ENCODE results near the gene PTRHD1.
"Not testable (repeated sequence)": the region's sequence is repeated elsewhere in the genome, so short reads cannot be mapped to it uniquely, and the experiment has no call there.

The PTRHD1 gene

GRCh38 chr2:24822049-24822706, 29.0 kb upstream of the PTRHD1 start:
- DNase-seq (ENCODE audit: low spot score in 2 of 2) = no peak
- H3K36me3 Mint-ChIP-seq = peaks cover 92% of the 10 kb centered on the region
- H3K9me3 Mint-ChIP-seq = no peaks in the 10 kb centered on the region

GRCh38 chr2:24821433-24821891, 28.3 kb upstream of the PTRHD1 start:
- H3K36me3 Mint-ChIP-seq = peaks cover 98% of the 10 kb centered on the region
- ATAC-seq = no peak
- H3K9me3 Mint-ChIP-seq = no peaks in the 10 kb centered on the region
- H3K4me3 Mint-ChIP-seq = no peak overlapping the region
- no peak for DNase-seq (ENCODE audit: low spot score in 2 of 2)
- peaks cover 11% of the 10 kb centered on the region for H3K4me1 Mint-ChIP-seq
- peak overlapping the region; percentile 61 for H3K27ac Mint-ChIP-seq

More at GRCh38 chr2:24822049-24822706, 29.0 kb upstream of the PTRHD1 start:
- ATAC-seq = no peak
- Mint-ChIP-seq H3K4me1 (peaks cover 18% of the 10 kb centered on the region), H3K27ac (peak overlapping the region; percentile 61), H3K4me3 (no peak overlapping the region)

GRCh38 chr2:24820598-24821432, 27.6 kb upstream of the PTRHD1 start:
- DNase-seq (ENCODE audit: low spot score in 2 of 2) = no peak
- ATAC-seq = no peak
- H3K4me1 Mint-ChIP-seq = peaks cover 4% of the 10 kb centered on the region
- peaks cover 100% of the 10 kb centered on the region for H3K36me3 Mint-ChIP-seq
- no peak overlapping the region for H3K4me3 Mint-ChIP-seq
- H3K9me3 Mint-ChIP-seq = no peaks in the 10 kb centered on the region
- H3K27ac Mint-ChIP-seq = peak overlapping the region; percentile 61

- Mint-ChIP-seq H3K9me3 (no peaks in the 10 kb centered on the region), H3K27ac (peak overlapping the region; percentile 50), H3K4me1 (no peaks in the 10 kb centered on the region), H3K36me3 (peaks cover 100% of the 10 kb centered on the region), H3K4me3 (no peak overlapping the region)
- no peak for DNase-seq (ENCODE audit: low spot score in 2 of 2)
- no peak for ATAC-seq
Observed at GRCh38 chr2:24820175-24820513, 27.0 kb upstream of the PTRHD1 start.

GRCh38 chr2:24819442-24820174, 26.4 kb upstream of the PTRHD1 start:
- H3K9me3 Mint-ChIP-seq = no peaks in the 10 kb centered on the region
- H3K27ac Mint-ChIP-seq = peak overlapping the region; percentile 50
- peaks cover 100% of the 10 kb centered on the region for H3K36me3 Mint-ChIP-seq

GRCh38 chr2:24818721-24819167, 25.6 kb upstream of the PTRHD1 start:
- Mint-ChIP-seq H3K9me3 (no peaks in the 10 kb centered on the region), H3K36me3 (peaks cover 92% of the 10 kb centered on the region), H3K4me3 (no peak overlapping the region), H3K27ac (peak overlapping the region; percentile 50), H3K4me1 (no peaks in the 10 kb centered on the region)
- DNase-seq (ENCODE audit: low spot score in 2 of 2) (no peak), ATAC-seq (peak; percentile 63)

More at GRCh38 chr2:24819442-24820174, 26.4 kb upstream of the PTRHD1 start:
- ATAC-seq (no peak), DNase-seq (ENCODE audit: low spot score in 2 of 2) (no peak)
- no peak overlapping the region for H3K4me3 Mint-ChIP-seq
- no peaks in the 10 kb centered on the region for H3K4me1 Mint-ChIP-seq

- H3K36me3 Mint-ChIP-seq = peaks cover 86% of the 10 kb centered on the region
- H3K4me3 Mint-ChIP-seq = no peak overlapping the region
- H3K4me1 Mint-ChIP-seq = no peaks in the 10 kb centered on the region
- ATAC-seq = no peak
- peak overlapping the region; percentile 13 for H3K27ac Mint-ChIP-seq
- no peaks in the 10 kb centered on the region for H3K9me3 Mint-ChIP-seq
- DNase-seq (ENCODE audit: low spot score in 2 of 2) = no peak
Observed at GRCh38 chr2:24816884-24817283, 23.7 kb upstream of the PTRHD1 start.

- H3K4me1 Mint-ChIP-seq = no peaks in the 10 kb centered on the region
- no peak for ATAC-seq
- H3K36me3 Mint-ChIP-seq = peaks cover 86% of the 10 kb centered on the region
- H3K9me3 Mint-ChIP-seq = no peaks in the 10 kb centered on the region
- H3K4me3 Mint-ChIP-seq = no peak overlapping the region
- H3K27ac Mint-ChIP-seq = peak overlapping the region; percentile 13
- DNase-seq (ENCODE audit: low spot score in 2 of 2) = no peak
Observed at GRCh38 chr2:24816404-24816803, 23.2 kb upstream of the PTRHD1 start.

GRCh38 chr2:24815171-24815570, 22.0 kb upstream of the PTRHD1 start:
- ATAC-seq (no peak), DNase-seq (ENCODE audit: low spot score in 2 of 2) (no peak)
- H3K4me1 Mint-ChIP-seq = no peaks in the 10 kb centered on the region
- H3K27ac Mint-ChIP-seq = no peak overlapping the region
- no peaks in the 10 kb centered on the region for H3K9me3 Mint-ChIP-seq
- H3K4me3 Mint-ChIP-seq = no peak overlapping the region
- peaks cover 74% of the 10 kb centered on the region for H3K36me3 Mint-ChIP-seq

- no peaks in the 10 kb centered on the region for H3K9me3 Mint-ChIP-seq
- H3K36me3 Mint-ChIP-seq = peaks cover 69% of the 10 kb centered on the region
- peaks cover under 1% of the 10 kb centered on the region for H3K4me1 Mint-ChIP-seq
- no peak for ATAC-seq
- no peak for DNase-seq (ENCODE audit: low spot score in 2 of 2)
- no peak overlapping the region for H3K27ac Mint-ChIP-seq
- no peak overlapping the region for H3K4me3 Mint-ChIP-seq
Observed at GRCh38 chr2:24814516-24814915, 21.3 kb upstream of the PTRHD1 start.

- Mint-ChIP-seq H3K4me3 (no peak overlapping the region), H3K9me3 (no peaks in the 10 kb centered on the region), H3K27ac (no peak overlapping the region), H3K36me3 (peaks cover 69% of the 10 kb centered on the region), H3K4me1 (peaks cover 8% of the 10 kb centered on the region)
- DNase-seq (ENCODE audit: low spot score in 2 of 2) (no peak), ATAC-seq (no peak)
Observed at GRCh38 chr2:24813691-24814137, 20.5 kb upstream of the PTRHD1 start.

GRCh38 chr2:24809316-24810007, 16.3 kb upstream of the PTRHD1 start:
- Mint-ChIP-seq H3K4me1 (peaks cover 20% of the 10 kb centered on the region), H3K9me3 (no peaks in the 10 kb centered on the region), H3K36me3 (peaks cover 55% of the 10 kb centered on the region), H3K27ac (no peak overlapping the region), H3K4me3 (peak overlapping the region; percentile 27)
- ATAC-seq (no peak), DNase-seq (ENCODE audit: low spot score in 2 of 2) (no peak)

- H3K4me1 Mint-ChIP-seq = peaks cover 29% of the 10 kb centered on the region
- ATAC-seq = no peak
- H3K9me3 Mint-ChIP-seq = no peaks in the 10 kb centered on the region
- no peak overlapping the region for H3K4me3 Mint-ChIP-seq
- no peak for DNase-seq (ENCODE audit: low spot score in 2 of 2)
- no peak overlapping the region for H3K27ac Mint-ChIP-seq
- peaks cover 55% of the 10 kb centered on the region for H3K36me3 Mint-ChIP-seq
Observed at GRCh38 chr2:24806661-24807036, 13.5 kb upstream of the PTRHD1 start.

GRCh38 chr2:24805811-24806660, 12.8 kb upstream of the PTRHD1 start:
- not testable (repeated sequence) for DNase-seq (ENCODE audit: low spot score in 2 of 2); ATAC-seq; H3K4me3 Mint-ChIP-seq; H3K9me3 Mint-ChIP-seq
- H3K36me3 Mint-ChIP-seq = peaks cover 58% of the 10 kb centered on the region
- peaks cover 29% of the 10 kb centered on the region for H3K4me1 Mint-ChIP-seq
- H3K27ac Mint-ChIP-seq = peak overlapping the region; percentile 35

All from stimulated activated effector memory CD8-positive, alpha-beta T cell treated with anti-CD3 and anti-CD28 coated beads, Interleukin-12 subunit alpha, Interleukin-12 subunit beta, amount 100 ng/mL, for 72 hours (primary cell).